ENCODE data around the gene SLC18B1. TPM values are rescaled to one million over a fixed set of nuclear protein-coding genes. Genes with fewer than 3 reads are reported as not detected.

Gene SLC18B1
- total and polyA plus RNA-seq, 2 of the 13 experiments (the other 11 are each of a cell fraction or from before 2014, with no cell fraction given) = 11.4 to 13.8 TPM

- no peaks in the 10 kb centered on the region for H4K20me1 ChIP-seq (ENCODE audit: insufficient read depth, low read length)
- FAIRE-seq = no peak
- 4% methylated on average over 1 of the region's 1 CpG for WGBS (ENCODE audit: low lambda C conversion rate)
- TF ChIP-seq ZNF615 (CRISPR knock-in tag; IDR thresholded peaks at IDR 0.05; ENCODE audit: borderline replicate concordance) = no peak
- TF ChIP-seq ZNF816 (CRISPR knock-in tag; IDR thresholded peaks at IDR 0.05; ENCODE audit: borderline replicate concordance) = no peak
- no peak for TF ChIP-seq PITX1 (CRISPR knock-in tag; IDR thresholded peaks at IDR 0.05)
- TF ChIP-seq ZBTB14 (CRISPR knock-in tag; IDR thresholded peaks at IDR 0.05) = no peak
- TF ChIP-seq POLR2AphosphoS5 (IDR thresholded peaks at IDR 0.05; ENCODE audit: low read depth, low read length) = no peak
- no peak for TF ChIP-seq FIP1L1 (IDR thresholded peaks at IDR 0.05; ENCODE audit: borderline replicate concordance, insufficient read depth, low read depth, low read length)
- no peak for TF ChIP-seq KAT8 (CRISPR knock-in tag; IDR thresholded peaks at IDR 0.05)
- TF ChIP-seq ZNF281 (CRISPR knock-in tag; IDR thresholded peaks at IDR 0.05; ENCODE audit: borderline replicate concordance) = no peak
- no peak for TF ChIP-seq NFYC (CRISPR knock-in tag; IDR thresholded peaks at IDR 0.05)
- no peak for TF ChIP-seq ZNF318 (CRISPR knock-in tag; IDR thresholded peaks at IDR 0.05)
- no peak for TF ChIP-seq ZKSCAN5 (CRISPR knock-in tag; IDR thresholded peaks at IDR 0.05)
- TF ChIP-seq ZNF652 (CRISPR knock-in tag; IDR thresholded peaks at IDR 0.05; ENCODE audit: borderline replicate concordance, low read depth) = no peak
These were observed 46.2 kb downstream of the SLC18B1 start for GRCh38 chr6:132752255-132752654.

More at GRCh38 chr6:132752255-132752654, 46.2 kb downstream of the SLC18B1 start:
- ATAC-seq (no peak), DNase-seq (ENCODE audit: low spot score) (no peak)
- H3K4me1 ChIP-seq (ENCODE audit: insufficient read depth, low read length) = no peaks in the 10 kb centered on the region; the same call in 1 of the 2 replicates
- CTCF ChIA-PET (ENCODE audit: low intra/inter-chr PET ratio, low total read pairs) = no interaction called here
- no peak overlapping the region for H3K4me3 ChIP-seq (replicated peaks in 1 of 3; ENCODE audit: insufficient read depth in 1 of 3, low read depth in 2 of 3, low read length in 3 of 3)
- no peaks in the 10 kb centered on the region for H3K9me3 ChIP-seq (ENCODE audit: low read length)
- H3K4me2 ChIP-seq (ENCODE audit: low read depth, low read length) = no peak overlapping the region
- H3K27me3 ChIP-seq (ENCODE audit: control insufficient read depth in 1 of 2, insufficient read depth in 2 of 2, low read length in 2 of 2) = no peaks in the 10 kb centered on the region
- intact Hi-C loops (cut with micrococcal nuclease; ENCODE audit: unreplicated experiment) = no loop called here
- no peak overlapping the region for H2AFZ ChIP-seq (ENCODE audit: low read length)
- no peak overlapping the region for H3K9ac ChIP-seq (ENCODE audit: insufficient read depth, low read depth, low read length)
- POLR2A ChIA-PET = no interaction called here
- BruUV-seq (replicated peaks) = no TSS peak
- no peaks in the 10 kb centered on the region for H3K79me2 ChIP-seq (ENCODE audit: insufficient read depth, low read length)
- in situ Hi-C loops (cut with HindIII; ENCODE audit: extremely low pct_ligation_motif_present, low pct_unique_long_range_greater_than_20kb) = no loop called here
- no peaks in the 10 kb centered on the region for H3K36me3 ChIP-seq (replicated peaks in 1 of 2; ENCODE audit: control insufficient read depth in 1 of 2, insufficient read depth in 2 of 2, low read length in 2 of 2)
- H3K27ac ChIP-seq (ENCODE audit: extremely low read length, insufficient read depth, low read length) = no peak overlapping the region

All from HepG2 (cell line).